Esophagus muscularis mucosa (tissue), 4 donors: ENCODE results near the gene ZNF775. TPM values are rescaled to one million over a fixed set of nuclear protein-coding genes. Genes with fewer than 3 reads are reported as not detected.

Experiments
- DNase-seq: peaks from one replicate; pipeline ENCODE4 v3.0.0-alpha.2; 2017; ENCODE audit errors: extremely low spot score
- H3K27ac ChIP-seq, 4 donors: fragments of 200-600 bp; sonication (generic); replicated peaks in 1 of 4; 1 replicate in 3 of 4; 2 replicates in 1 of 4; pipeline ENCODE4 v1.5.1; 2016 to 2019; ENCODE audit warnings: mild to moderate bottlenecking in 1 of 4
- H3K27me3 ChIP-seq, 4 donors: fragments of 200-600 bp; sonication (generic); one replicate each; pipeline versions ENCODE4 v1.5.1 to v1.6.0; 2016 to 2019
- H3K36me3 ChIP-seq, 4 donors: fragments of 200-600 bp; sonication (generic); one replicate each; pipeline ENCODE4 v1.5.1; 2016 to 2019
- H3K4me1 ChIP-seq, 4 donors: fragments of 200-600 bp; sonication (generic); one replicate each; pipeline ENCODE4 v1.5.1; 2016 to 2019
- H3K4me3 ChIP-seq, 4 donors: fragments of 200-600 bp; sonication (generic); 1 replicate in 2 of 4; 2 replicates in 2 of 4; pipeline ENCODE4 v1.5.1; 2016 to 2019; ENCODE audit warnings: mild to moderate bottlenecking in 4 of 4, moderate library complexity in 1 of 4
- H3K9me3 ChIP-seq, 4 donors: fragments of 200-600 bp; sonication (generic); 1 replicate in 3 of 4; 2 replicates in 1 of 4; pipeline ENCODE4 v1.5.1; 2016 to 2019
- EP300 ChIP-seq: sonication (generic); formaldehyde crosslinking; IDR thresholded peaks from one replicate; pipeline ENCODE4 v1.6.1; 2017; ENCODE audit warnings: antibody characterized with exemption
- POLR2A ChIP-seq: fragments of 450-650 bp; IDR thresholded peaks from one replicate; pipeline ENCODE4 v1.6.1; 2017; ENCODE audit warnings: antibody characterized with exemption, moderate library complexity, mild to moderate bottlenecking, low read depth
- POLR2AphosphoS5 ChIP-seq, 2 donors: sonication (generic); formaldehyde crosslinking; IDR thresholded peaks; one replicate each; pipeline ENCODE4 v1.6.1; 2017; ENCODE audit warnings: antibody characterized with exemption in 2 of 2
- WGBS: methylation state at CpG from one replicate; pipeline ENCODE4 v1.1.5; 2018; 5-methylcytosine and 5-hydroxymethylcytosine counted together
- intact Hi-C: fragments of 100-400 bp; cut with DNase I; formaldehyde crosslinking; loops from one replicate; pipeline ENCODE4 v1.15.1; 2023
- total RNA-seq, 4 donors: library from RNA; depleted of rRNA; stranded (reverse); fragments of >200 nt; gene quantifications; one replicate each; pipeline versions ENCODE4 v1.1.0 to v1.2.1, GENCODE V29; 2016
- TF ChIP-seq, protein P1 (sequence below), 3 experiments: fragments of 200-600 bp in 2 of 3; fragments of 450-650 bp in 1 of 3; sonication (generic) in 2 of 3; IDR thresholded peaks; one replicate each; pipeline ENCODE4 v1.5.1; 2017 to 2019; ENCODE audit warnings: antibody characterized with exemption in 3 of 3, mild to moderate bottlenecking in 2 of 3, moderate library complexity in 1 of 3

The ZNF775 gene
- total RNA-seq, 4 donors from 2014 or later = 6.6 to 19.8 (median 15.0) TPM

DNA sequence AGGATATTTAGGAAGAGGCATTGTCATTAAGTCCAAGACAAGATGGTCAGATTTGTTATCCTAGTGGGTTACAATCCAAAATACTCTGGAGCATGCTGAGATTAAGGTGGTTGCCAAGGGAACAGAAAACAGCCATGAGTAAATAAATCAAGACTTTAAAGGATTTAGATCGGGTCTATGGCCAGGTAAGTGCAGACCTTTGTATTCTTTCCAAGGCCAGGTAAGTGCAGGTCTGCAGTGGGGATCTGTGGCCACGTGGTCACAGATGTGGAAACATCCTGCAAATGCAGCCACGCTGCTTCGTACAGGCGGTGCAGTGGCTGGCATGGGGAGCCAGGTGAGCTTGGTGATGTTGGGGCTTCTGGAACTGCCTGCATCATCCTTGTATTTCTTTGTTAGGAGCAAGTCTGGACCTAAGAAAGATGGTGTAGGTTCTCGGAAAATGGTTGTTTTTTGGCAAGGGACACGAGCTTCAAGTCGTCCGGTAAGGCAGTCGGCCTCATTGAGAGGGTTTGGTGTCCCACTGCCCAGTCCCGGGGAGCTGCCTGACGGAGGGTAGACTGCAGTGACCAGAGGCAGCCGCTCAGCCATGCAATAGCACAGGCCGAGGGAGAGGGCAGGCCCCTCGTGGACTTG lies 21.8 kb downstream of the ZNF775 start:
- DNase-seq = no peak
- H3K9me3 ChIP-seq = no peaks in the 10 kb centered on the region
- no peak overlapping the region for H3K4me3 ChIP-seq
- peaks cover 12 to 22% (median 18%) of the 10 kb centered on the region in 4 donors for H3K4me1 ChIP-seq
- no peaks in the 10 kb centered on the region for H3K27me3 ChIP-seq
- intact Hi-C loops = no loop called here
- H3K27ac ChIP-seq = no peak overlapping the region
- TF ChIP-seq EP300 = no peak
- no peak for TF ChIP-seq POLR2A
- TF ChIP-seq, protein P1, sequence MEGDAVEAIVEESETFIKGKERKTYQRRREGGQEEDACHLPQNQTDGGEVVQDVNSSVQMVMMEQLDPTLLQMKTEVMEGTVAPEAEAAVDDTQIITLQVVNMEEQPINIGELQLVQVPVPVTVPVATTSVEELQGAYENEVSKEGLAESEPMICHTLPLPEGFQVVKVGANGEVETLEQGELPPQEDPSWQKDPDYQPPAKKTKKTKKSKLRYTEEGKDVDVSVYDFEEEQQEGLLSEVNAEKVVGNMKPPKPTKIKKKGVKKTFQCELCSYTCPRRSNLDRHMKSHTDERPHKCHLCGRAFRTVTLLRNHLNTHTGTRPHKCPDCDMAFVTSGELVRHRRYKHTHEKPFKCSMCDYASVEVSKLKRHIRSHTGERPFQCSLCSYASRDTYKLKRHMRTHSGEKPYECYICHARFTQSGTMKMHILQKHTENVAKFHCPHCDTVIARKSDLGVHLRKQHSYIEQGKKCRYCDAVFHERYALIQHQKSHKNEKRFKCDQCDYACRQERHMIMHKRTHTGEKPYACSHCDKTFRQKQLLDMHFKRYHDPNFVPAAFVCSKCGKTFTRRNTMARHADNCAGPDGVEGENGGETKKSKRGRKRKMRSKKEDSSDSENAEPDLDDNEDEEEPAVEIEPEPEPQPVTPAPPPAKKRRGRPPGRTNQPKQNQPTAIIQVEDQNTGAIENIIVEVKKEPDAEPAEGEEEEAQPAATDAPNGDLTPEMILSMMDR (IDR thresholded peaks at IDR 0.05) = no peak
- no peak for TF ChIP-seq POLR2AphosphoS5 (IDR thresholded peaks at IDR 0.05)
- H3K36me3 ChIP-seq = peaks cover 15 to 36% (median 29%) of the 10 kb centered on the region in 4 donors
- 90% methylated on average over 15 of the region's 15 CpGs for WGBS

DNA sequence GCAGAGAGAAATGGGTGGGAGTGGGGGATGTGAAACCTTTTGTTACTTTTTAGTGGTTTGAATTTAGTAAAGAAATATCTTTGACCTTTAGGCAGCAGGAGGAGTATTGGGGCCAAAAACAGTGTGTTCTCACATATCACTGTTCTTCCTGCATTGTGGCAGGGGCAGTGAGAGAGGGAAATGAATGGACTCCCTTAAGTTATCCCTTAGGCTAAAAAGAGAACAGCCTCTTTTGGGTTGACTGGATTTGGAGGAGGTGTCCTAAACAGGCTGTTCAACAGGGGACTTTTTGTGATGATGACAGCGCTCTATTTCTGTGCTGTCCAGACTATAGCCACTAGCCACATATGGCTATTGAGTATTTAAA lies 22.3 kb downstream of the ZNF775 start:
- Histone ChIP-seq H3K4me1 (peaks cover 17 to 27% (median 23%) of the 10 kb centered on the region in 4 donors), H3K27ac (no peak overlapping the region), H3K27me3 (no peaks in the 10 kb centered on the region), H3K9me3 (no peaks in the 10 kb centered on the region), H3K4me3 (no peak overlapping the region), H3K36me3 (peaks cover 13 to 32% (median 24%) of the 10 kb centered on the region in 4 donors)
- 100% methylated on average over 1 of the region's 1 CpG for WGBS
- intact Hi-C loops = no loop called here
- DNase-seq = no peak
- TF ChIP-seq EP300 (no peak), POLR2AphosphoS5 (IDR thresholded peaks at IDR 0.05) (no peak), POLR2A (no peak)
- TF ChIP-seq, protein P1 (IDR thresholded peaks at IDR 0.05) = no peak

DNA sequence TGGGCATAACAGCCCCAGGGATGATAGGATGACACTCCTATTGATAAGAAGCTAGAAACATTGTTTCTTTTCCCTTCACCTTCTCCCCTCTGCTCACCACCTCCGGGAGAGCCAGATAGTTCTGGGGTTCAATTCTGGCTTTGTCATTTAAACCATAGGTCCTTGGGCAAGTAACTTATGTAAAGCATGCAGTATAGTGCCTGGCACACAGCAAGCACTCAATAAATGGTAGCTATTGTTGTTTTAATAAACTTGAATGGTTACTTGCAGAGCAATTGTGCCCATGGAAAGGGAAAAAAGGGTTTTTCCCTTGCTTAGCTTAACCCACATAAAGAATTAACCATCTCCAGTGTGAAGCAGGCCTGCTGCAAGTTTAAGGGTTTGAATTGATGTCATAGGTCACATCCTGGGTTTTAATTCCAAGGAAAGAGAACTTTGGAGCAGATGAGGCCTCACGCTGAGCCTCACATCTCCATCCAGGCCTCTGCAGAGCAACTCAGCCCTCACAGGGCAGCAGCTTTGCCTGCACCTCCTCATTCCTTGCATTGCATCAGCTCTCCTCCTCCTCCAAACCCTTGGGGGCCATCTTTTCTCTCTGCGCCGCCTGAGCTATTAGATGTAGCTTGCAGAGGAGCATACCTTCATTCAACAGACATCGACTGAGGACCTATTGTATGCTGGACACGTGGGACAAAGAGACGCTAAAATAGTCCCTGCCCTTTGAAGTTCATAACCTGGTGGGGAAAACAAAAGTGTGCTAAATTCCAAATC lies 22.9 kb downstream of the ZNF775 start:
- TF ChIP-seq, protein P1 (IDR thresholded peaks at IDR 0.05) = no peak
- TF ChIP-seq POLR2A = no peak
- no peak for TF ChIP-seq POLR2AphosphoS5 (IDR thresholded peaks at IDR 0.05)
- no peak for TF ChIP-seq EP300
- H3K4me3 ChIP-seq = no peak overlapping the region
- H3K9me3 ChIP-seq = no peaks in the 10 kb centered on the region
- 82% methylated on average over 7 of the region's 7 CpGs for WGBS
- DNase-seq = no peak
- no peaks in the 10 kb centered on the region for H3K27me3 ChIP-seq
- intact Hi-C loops = no loop called here
- H3K4me1 ChIP-seq = peaks cover 20 to 34% (median 29%) of the 10 kb centered on the region in 4 donors
- H3K36me3 ChIP-seq = peaks cover 9 to 26% (median 18%) of the 10 kb centered on the region in 4 donors
- H3K27ac ChIP-seq = no peak overlapping the region

DNA sequence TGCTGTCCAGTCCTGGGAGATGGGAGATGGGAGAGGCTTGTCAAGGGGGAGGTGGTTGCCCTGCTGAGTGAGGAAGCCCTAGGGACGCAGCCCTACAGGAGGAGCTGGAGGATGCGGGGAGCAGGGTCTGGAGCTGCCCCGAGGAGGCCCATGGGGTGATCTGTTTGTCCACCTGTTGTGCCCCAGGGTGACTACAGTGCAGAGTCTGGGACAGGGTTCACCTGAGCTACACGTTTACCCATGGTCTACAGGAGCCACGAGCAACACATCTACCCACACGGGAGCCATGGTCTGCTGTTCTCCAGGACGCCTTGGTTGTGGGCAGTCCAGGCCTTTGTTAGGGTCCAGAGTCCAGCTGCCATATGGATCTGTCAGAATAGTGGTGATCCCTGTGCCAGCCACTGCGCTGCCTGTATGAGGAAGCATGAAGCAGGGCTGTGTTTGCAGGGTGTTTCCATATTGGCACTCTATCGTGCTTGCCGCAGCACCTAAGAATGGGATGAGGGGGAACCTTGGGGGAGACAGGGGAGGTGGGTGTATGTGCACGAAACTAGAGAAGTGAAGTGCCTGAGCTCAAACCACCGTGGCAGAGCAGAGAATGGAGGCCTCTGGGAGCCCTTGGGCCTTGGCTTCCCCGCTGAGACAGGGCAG lies 23.7 kb downstream of the ZNF775 start:
- Histone ChIP-seq H3K4me1 (peaks cover 20 to 41% (median 34%) of the 10 kb centered on the region in 4 donors), H3K27me3 (no peaks in the 10 kb centered on the region), H3K9me3 (no peaks in the 10 kb centered on the region), H3K27ac (no peak overlapping the region), H3K36me3 (peaks cover 4 to 22% (median 15%) of the 10 kb centered on the region in 4 donors), H3K4me3 (no peak overlapping the region)
- WGBS = 85% methylated on average over 13 of the region's 13 CpGs
- TF ChIP-seq, protein P1 (IDR thresholded peaks at IDR 0.05) = no peak
- TF ChIP-seq POLR2A (no peak), EP300 (no peak), POLR2AphosphoS5 (IDR thresholded peaks at IDR 0.05) (no peak)
- intact Hi-C loops = no loop called here
- DNase-seq = no peak
